Activated gamma-delta T cell (primary cell): ENCODE results near the gene RAMP3.
"Not testable (repeated sequence)": the region's sequence is repeated elsewhere in the genome, so short reads cannot be mapped to it uniquely, and the experiment has no call there.

Experiments
- DNase-seq: peaks from one replicate; lab custom pipeline; 2025; lab: John Stamatoyannopoulos, UW
- total RNA-seq, 2 donors: gene quantifications; one replicate each; lab custom pipeline; 2026; lab: John Stamatoyannopoulos, UW

The RAMP3 gene, protein sequence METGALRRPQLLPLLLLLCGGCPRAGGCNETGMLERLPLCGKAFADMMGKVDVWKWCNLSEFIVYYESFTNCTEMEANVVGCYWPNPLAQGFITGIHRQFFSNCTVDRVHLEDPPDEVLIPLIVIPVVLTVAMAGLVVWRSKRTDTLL
- total RNA-seq = 0 reads per million in 2 donors

DNA sequence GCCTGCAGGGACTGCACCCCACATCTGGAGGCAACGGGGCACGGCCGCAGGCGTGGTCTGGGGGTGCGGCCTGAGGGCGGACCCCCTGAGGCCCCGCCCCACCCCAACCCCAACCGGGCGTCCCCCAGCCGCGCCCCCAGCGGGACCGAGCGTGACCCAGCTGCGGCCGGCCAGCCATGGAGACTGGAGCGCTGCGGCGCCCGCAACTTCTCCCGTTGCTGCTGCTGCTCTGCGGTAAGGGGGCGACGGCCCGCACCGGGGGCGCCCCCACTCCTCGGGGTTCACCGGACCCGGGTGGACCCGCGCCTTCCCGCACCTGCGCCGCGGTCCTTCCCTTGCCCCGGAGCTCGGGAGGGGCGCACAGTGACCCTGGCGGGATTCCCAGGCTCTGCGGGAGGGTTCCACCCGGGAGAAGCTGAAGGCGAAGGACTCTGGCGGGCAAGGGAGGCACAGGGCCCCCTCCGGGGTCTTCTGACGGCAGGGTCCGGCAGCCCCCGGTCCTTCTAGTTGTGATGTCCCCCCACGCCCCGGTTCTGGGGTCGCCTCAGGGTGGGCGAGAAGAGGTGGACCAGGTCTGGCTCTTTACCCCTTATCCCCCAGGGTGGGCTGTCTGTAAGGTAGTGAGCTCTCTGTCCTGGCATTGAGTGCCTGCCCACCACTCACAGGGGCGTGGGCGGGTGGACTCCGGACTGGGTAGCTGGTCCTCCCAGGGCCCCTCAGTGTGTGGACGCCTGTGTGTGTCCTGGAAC, at the start of gene RAMP3:
Gene RAMP3, plus strand, starts transcription at position 139 of the 749 bp plus-strand sequence. Its CDS starts 38 bp downstream, at position 177.
- no peak for DNase-seq

GRCh38 chr7:45108863-45109262, 48.7 kb upstream of the RAMP3 start:
- no peak for DNase-seq

DNA sequence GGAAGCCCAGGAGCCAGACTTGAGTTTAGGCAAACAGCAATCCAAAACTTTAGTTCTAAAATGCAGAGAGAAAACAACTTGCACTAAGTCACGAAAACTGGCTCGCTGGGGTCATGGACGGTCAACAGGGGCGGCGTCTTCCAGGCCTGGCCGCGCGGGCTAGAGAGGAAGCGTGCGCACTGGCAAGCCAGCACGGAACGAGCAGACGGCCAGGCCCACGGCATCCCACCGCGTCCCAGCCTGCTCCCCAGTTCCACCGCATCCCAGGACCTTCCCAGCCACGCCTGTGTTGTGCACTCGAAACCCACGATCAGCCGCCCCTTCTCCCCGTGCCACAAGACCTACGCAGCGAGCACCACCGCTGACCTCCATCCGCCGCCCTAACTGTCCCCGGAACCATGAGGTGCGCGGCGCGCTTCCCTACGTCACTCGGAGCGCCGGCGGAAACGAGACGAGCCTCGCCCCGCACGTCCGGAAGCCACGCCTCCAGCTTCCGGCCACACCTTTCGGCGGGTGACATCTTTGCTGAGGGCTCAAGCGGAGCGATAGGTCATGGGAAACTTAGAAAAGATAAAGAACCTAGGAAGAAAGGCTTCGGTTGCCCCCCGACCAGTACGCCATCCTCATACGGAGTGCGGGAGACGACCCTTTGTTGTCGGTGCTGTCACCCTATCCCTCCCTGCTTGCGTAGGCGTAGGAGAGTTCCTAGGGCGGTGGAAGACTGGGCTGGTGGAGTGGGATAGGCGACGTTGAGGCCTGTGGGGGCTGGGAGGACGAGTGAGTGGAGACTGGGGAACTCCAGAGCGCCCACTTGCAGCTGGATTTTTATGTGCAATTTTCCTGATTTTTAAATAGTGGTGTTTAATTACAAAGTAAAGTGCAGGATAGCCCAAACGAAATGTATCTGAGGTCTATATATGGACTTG, 46.0 kb upstream of the RAMP3 start, which contains the start of gene TBRG4:
Gene TBRG4, minus strand, starts transcription at position 400 of the 926 bp plus-strand sequence. CDS start 2,460 bp downstream, outside the sequence.
- peak; percentile 90 for DNase-seq

DNA sequence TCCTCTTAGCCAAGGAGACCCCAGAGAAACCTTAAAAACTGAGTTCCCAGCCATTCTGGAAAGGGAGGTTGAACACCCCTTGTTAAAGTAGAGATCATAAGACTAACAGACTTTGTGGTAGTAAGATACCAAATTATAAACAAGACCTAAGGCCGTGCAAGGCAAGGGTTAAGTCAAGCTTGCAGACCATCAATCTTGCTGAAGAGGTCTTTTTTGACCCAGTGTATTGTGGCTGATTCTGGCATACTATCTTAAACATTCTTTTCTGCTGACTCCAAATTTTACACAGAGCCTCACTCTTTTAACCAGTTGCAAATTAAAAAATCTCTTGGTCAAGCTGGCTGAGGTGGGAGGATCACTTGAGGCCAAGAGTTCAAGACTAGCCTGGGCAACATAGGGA, 44.9 kb upstream of the RAMP3 start:
- DNase-seq = no peak

GRCh38 chr7:45114257-45114656, 43.3 kb upstream of the RAMP3 start:
- not testable (repeated sequence) for DNase-seq

- no peak for DNase-seq
Measured at GRCh38 chr7:45114926-45115325, 42.7 kb upstream of the RAMP3 start.

GRCh38 chr7:45116048-45116447, 41.5 kb upstream of the RAMP3 start:
- DNase-seq = no peak

DNA sequence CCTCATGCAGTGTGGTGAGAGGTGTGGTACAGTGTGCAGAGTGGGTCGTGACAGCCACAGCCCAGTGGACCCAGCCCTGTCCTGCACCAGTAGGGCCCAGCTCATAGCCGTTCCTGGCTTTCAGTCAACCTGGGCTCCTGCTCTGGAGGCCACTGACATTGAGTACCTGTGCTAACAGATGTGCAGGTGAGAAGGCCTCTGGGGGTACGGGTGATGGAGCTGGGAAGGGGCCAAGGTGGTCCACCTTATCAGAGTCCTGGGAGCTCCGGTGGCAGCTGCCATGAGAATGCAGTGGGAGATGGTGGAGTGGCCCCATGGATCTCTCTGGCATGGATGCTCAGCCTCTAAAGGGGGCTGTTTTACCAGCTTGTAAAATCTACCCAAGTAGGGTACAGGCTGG, 40.0 kb upstream of the RAMP3 start:
- DNase-seq = no peak

DNA sequence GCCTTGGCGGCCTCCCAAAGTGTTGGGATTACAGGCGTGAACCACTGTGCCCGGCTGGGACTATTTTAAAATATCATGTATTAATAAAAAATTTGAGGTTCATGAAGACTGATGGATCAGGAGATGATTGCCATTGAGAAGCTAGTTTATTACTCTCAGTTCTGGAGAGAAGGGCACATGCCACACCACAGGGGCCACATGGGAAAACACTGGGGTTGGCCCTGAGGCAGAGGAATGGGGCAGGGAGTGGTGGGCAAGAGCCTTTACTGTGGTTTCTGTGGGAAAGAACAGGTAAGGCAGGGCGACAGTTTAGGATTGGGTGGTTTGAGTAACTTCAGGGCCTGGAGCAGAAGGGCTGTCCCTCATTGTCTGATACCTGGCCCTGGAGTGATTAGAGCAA, 39.3 kb upstream of the RAMP3 start:
- no peak for DNase-seq

DNA sequence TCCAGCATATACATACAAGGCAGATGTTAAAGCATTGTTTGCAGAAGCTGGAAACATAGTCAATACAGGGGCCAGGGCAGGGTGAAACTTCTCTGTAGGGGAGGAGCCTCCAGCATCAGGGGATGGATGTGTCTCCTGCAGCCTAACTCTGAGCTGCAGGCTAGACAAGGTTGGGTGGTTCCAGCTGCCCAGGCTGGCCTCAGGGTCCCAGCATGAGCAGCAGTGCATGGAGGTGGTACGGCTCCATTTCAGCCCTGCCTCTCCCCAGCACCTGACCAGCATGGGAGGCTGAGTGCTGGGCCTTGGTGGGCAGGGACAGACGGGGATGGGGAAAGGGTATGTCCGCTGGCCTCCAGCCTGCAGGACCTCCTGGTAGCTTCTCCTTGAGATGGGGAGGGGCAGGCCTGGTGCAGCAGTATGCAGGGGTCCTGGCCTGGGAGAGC, 38.7 kb upstream of the RAMP3 start:
- no peak for DNase-seq

GRCh38 chr7:45119550-45119949, 38.0 kb upstream of the RAMP3 start:
- DNase-seq = no peak

GRCh38 chr7:45122975-45123860, 34.4 kb upstream of the RAMP3 start:
- no peak for DNase-seq

DNA sequence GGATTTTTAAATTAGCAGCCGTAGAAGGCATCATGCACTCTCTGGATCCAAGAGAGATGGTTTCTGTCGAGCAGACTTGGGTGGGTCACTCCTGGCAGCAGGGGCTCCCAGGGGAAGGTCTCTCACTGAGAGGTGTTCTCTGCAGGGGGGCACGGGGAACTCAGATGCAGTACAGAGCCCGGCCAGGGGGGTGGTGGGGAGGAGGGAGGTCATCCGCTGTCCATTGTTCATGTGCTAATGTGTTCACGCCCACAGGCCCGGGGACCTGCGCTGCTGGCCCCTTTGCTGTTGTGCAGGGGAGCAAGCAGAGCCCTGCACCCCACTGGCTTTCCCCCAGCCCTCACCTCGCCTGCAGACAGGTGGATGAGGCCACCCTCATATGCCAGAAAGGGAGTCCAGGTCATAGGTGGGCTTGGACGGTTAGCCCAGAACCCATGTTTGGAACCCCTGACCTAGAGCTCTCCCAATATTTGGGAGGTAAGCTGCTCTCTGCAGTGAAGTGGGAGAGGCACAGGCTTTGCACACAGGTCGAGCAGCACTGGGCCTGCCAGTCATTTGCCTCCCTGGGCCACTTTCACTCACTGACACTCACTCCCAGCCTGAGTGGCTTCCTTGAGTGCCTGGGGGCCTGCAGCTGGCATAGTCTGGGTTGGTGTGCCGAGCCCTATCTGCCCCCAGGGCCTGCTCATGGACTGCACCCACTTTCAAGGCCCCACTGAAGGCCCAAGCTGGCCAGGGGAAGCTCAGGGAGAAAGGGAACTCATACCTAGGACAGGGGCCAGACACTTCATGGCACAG, 33.5 kb upstream of the RAMP3 start:
- DNase-seq = no peak

DNA sequence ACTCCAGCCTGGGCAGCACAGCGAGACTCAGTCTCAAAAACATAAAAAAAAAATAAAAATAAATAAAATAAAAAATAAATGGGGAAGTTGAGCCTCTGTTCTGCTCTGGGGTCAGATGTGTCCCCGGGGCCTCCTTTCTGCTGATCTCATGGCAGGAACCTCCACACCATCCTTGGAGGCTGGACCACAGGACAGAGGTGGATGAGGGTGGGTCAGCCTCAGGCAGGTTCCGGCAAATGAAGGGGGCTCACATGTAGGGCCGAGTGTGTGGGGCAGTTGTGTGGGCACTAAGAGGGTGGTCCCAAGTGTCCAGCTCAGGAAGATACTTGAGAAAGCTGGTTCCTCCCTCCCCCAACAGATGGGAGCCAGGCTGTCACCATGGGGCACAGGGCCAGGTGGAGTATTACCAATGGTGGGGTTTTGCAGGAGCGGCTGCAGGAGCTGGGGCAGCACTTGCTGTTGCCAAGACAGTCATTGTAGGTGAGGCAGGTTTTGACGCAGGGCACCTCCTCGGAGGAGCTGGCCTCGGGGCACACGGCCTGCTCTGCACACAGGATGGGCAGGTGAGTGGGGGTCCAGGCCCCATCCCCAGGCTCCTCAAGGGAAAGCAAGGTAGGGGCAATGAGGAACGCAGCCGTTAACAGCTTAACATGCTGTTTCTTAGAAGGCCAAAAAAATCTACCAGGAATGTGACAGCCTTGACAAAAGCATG, 32.2 kb upstream of the RAMP3 start:
- no peak for DNase-seq

GRCh38 chr7:45126201-45126600, 31.4 kb upstream of the RAMP3 start:
- no peak for DNase-seq

- DNase-seq = no peak
Measured at GRCh38 chr7:45126920-45127319, 30.7 kb upstream of the RAMP3 start.

GRCh38 chr7:45129181-45129800, 28.3 kb upstream of the RAMP3 start:
- DNase-seq = no peak

DNA sequence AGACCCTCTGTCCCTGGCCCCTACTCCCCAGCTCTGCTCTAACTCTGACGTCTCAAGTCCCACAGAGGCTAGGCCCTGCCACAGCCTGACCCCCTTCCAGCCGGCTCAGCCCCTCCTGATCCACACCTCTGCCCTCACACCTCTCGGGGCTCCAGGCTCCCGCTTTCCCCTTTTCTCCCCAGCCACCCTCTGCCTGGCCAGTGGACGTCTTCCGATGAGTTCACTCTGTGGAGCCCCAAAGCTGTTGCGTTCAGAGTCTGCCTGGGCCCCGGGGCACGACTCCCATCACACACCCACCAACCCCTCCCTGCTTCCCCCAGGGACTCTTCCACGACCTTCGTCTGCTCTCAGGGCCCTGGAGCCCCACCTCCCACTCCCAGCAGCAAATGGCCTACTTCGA, 27.7 kb upstream of the RAMP3 start:
- no peak for DNase-seq

- DNase-seq = no peak
Measured at GRCh38 chr7:45130910-45131309, 26.7 kb upstream of the RAMP3 start.
